ENCODE results near the gene CRAMP1. TPM values are rescaled to one million over a fixed set of nuclear protein-coding genes. Genes with fewer than 3 reads are reported as not detected.

CRAMP1 gene
- total RNA-seq, 1 donor from 2014 or later, result 52.4 TPM

DNA sequence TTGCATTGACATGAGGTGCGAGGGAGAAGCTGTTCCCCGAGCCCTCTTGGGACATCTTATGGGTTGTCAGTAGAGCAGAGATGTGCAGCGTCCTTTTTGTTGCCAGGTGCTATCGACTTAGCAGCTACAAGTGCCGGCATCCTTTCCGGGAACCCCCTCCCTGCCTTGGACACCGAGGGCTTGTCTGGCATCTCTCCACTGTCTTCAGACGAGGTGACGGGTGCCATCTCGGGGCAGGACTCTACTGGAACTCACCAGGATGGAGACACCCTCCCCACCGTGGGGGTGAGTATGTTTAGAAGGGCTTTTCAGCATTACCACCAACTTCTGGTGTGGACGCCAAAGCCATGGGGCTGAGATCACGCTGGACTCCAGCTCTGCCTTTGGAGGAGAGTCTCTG is 54.2 kb downstream of the CRAMP1 start:
- H3K27me3 Mint-ChIP-seq (ENCODE audit: unreplicated experiment), result peaks cover 3% of the 10 kb centered on the region
- no peak for TF ChIP-seq CTCF (IDR thresholded peaks at IDR 0.05; ENCODE audit: partially characterized antibody, unreplicated experiment)
- no peak overlapping the region for H3K27ac Mint-ChIP-seq (ENCODE audit: unreplicated experiment)
- DNase-seq, result no peak
- no peak overlapping the region for H3K4me3 Mint-ChIP-seq (ENCODE audit: unreplicated experiment)
- H3K36me3 Mint-ChIP-seq (ENCODE audit: unreplicated experiment), result no peaks in the 10 kb centered on the region
- no peaks in the 10 kb centered on the region for H3K4me1 Mint-ChIP-seq (ENCODE audit: low read depth, unreplicated experiment)
- peaks cover 3% of the 10 kb centered on the region for H3K9me3 Mint-ChIP-seq (ENCODE audit: unreplicated experiment)

DNA sequence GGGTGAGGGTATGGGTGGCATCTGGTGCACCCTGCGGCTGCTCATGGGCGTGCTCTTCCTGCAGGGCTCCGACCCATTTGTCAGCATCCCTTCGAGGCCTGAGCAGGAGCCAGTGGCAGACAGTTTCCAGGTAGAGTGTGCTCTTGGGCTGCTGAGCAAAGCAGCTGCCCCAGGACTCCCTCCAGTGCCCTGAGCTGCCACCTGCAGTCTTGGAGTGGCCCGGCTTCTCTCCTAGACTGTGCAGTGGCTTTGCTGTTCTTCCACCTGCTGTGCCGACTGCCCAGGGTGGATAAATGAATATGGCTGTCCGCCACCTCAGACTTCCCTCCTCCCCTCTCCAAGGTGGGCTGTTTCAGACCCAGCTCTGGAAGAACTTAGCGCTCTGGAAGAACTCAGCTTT is 55.1 kb downstream of the CRAMP1 start:
- H3K4me1 Mint-ChIP-seq (ENCODE audit: low read depth, unreplicated experiment), result no peaks in the 10 kb centered on the region
- no peak overlapping the region for H3K27ac Mint-ChIP-seq (ENCODE audit: unreplicated experiment)
- no peaks in the 10 kb centered on the region for H3K36me3 Mint-ChIP-seq (ENCODE audit: unreplicated experiment)

GRCh38 chr16:1667916-1668315 is 55.8 kb downstream of the CRAMP1 start:
- TF ChIP-seq CTCF (IDR thresholded peaks at IDR 0.05; ENCODE audit: partially characterized antibody, unreplicated experiment), result no peak
- Mint-ChIP-seq H3K36me3 (ENCODE audit: unreplicated experiment) (peaks cover 3% of the 10 kb centered on the region), H3K4me3 (ENCODE audit: unreplicated experiment) (no peak overlapping the region), H3K9me3 (ENCODE audit: unreplicated experiment) (no peaks in the 10 kb centered on the region), H3K27ac (ENCODE audit: unreplicated experiment) (no peak overlapping the region), H3K27me3 (ENCODE audit: unreplicated experiment) (peaks cover 6% of the 10 kb centered on the region), H3K4me1 (ENCODE audit: low read depth, unreplicated experiment) (no peaks in the 10 kb centered on the region)
- DNase-seq, result no peak

More for the DNA sequence above, 55.1 kb downstream of the CRAMP1 start:
- H3K9me3 Mint-ChIP-seq (ENCODE audit: unreplicated experiment), result no peaks in the 10 kb centered on the region
- H3K27me3 Mint-ChIP-seq (ENCODE audit: unreplicated experiment), result peaks cover 3% of the 10 kb centered on the region
- no peak for DNase-seq
- H3K4me3 Mint-ChIP-seq (ENCODE audit: unreplicated experiment), result no peak overlapping the region
- no peak for TF ChIP-seq CTCF (IDR thresholded peaks at IDR 0.05; ENCODE audit: partially characterized antibody, unreplicated experiment)

DNA sequence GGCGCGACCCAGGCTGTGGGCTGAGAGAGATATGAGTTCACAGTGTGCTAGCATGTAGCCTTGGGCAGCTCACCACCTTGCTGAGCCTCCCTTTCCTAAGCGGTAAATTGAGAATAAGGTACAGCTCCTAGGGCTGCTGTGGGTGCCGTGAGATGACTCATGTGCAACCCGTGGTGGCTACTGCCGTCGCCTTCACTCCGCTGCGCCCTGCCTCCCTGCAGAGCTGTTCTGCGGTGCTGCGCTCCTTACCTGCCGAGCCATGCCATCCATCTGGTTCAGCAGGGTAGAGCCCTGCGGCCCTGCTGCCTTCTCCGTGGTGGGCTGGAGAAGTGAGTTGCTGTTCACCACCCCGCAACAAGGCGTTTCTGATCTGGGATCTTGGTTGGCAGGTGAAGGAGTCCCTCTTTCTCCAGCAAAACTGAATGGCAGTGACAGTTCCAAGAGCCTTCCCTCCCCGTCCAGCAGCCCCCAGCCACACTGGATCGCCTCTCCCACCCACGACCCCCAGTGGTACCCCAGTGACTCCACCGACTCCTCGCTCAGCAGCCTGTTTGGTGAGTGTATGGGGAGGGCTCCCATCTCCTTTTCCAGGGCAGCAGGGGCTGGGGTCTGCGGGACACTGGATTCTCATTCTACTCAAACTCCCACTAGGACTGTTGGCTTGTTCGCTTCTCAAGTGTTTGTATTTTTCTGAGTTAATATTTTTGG is 56.6 kb downstream of the CRAMP1 start:
- H3K27ac Mint-ChIP-seq (ENCODE audit: unreplicated experiment), result no peak overlapping the region
- no peak for TF ChIP-seq CTCF (IDR thresholded peaks at IDR 0.05; ENCODE audit: partially characterized antibody, unreplicated experiment)
- H3K4me3 Mint-ChIP-seq (ENCODE audit: unreplicated experiment), result no peak overlapping the region
- no peaks in the 10 kb centered on the region for H3K4me1 Mint-ChIP-seq (ENCODE audit: low read depth, unreplicated experiment)
- peaks cover 6% of the 10 kb centered on the region for H3K27me3 Mint-ChIP-seq (ENCODE audit: unreplicated experiment)
- H3K9me3 Mint-ChIP-seq (ENCODE audit: unreplicated experiment), result peaks cover 3% of the 10 kb centered on the region
- H3K36me3 Mint-ChIP-seq (ENCODE audit: unreplicated experiment), result peaks cover 5% of the 10 kb centered on the region
- DNase-seq, result no peak

- no peak for TF ChIP-seq CTCF (IDR thresholded peaks at IDR 0.05; ENCODE audit: partially characterized antibody, unreplicated experiment)
- Mint-ChIP-seq H3K4me3 (ENCODE audit: unreplicated experiment) (no peak overlapping the region), H3K4me1 (ENCODE audit: low read depth, unreplicated experiment) (no peaks in the 10 kb centered on the region), H3K36me3 (ENCODE audit: unreplicated experiment) (peaks cover 5% of the 10 kb centered on the region), H3K27me3 (ENCODE audit: unreplicated experiment) (peaks cover 7% of the 10 kb centered on the region), H3K9me3 (ENCODE audit: unreplicated experiment) (peaks cover 3% of the 10 kb centered on the region), H3K27ac (ENCODE audit: unreplicated experiment) (no peak overlapping the region)
- no peak for DNase-seq
These were observed 57.5 kb downstream of the CRAMP1 start for GRCh38 chr16:1669698-1670097.
